HG02870 (cell line): Measurements from ENCODE around the gene EGFL8.
"Not testable (repeated sequence)": the region's sequence is repeated elsewhere in the genome, so short reads cannot be mapped to it uniquely, and the experiment has no call there.

ENCODE experiments used
- ATAC-seq: cut with Tn5 transposase; IDR thresholded peaks from one replicate; pipeline ENCODE4 v1.9.1; 2021; ENCODE audit warnings: mild to moderate bottlenecking, moderate library complexity; ENCODE audit not compliant: unreplicated experiment

EGFL8 gene

GRCh38 chr6:32182555-32182981 is 18.2 kb downstream of the EGFL8 start:
- ATAC-seq, result no peak

GRCh38 chr6:32183030-32183429 is 18.6 kb downstream of the EGFL8 start:
- no peak for ATAC-seq

- ATAC-seq, result no peak
Observed at GRCh38 chr6:32183483-32184083, 19.2 kb downstream of the EGFL8 start.

GRCh38 chr6:32184084-32184640 is 19.8 kb downstream of the EGFL8 start, which contains the start of gene AGER:
TSS of gene AGER (minus strand) at chr6:32184253. CDS start at chr6:32184222, 31 bp downstream.
- ATAC-seq, result no peak

GRCh38 chr6:32185681-32186131 is 21.3 kb downstream of the EGFL8 start:
- ATAC-seq, result not testable (repeated sequence)

- ATAC-seq, result not testable (repeated sequence)
Observed at GRCh38 chr6:32186151-32186840, 21.9 kb downstream of the EGFL8 start.

- no peak for ATAC-seq
Observed at GRCh38 chr6:32187009-32187709, 22.8 kb downstream of the EGFL8 start.

- ATAC-seq, result not testable (repeated sequence)
Observed at GRCh38 chr6:32187725-32188380, 23.5 kb downstream of the EGFL8 start.

GRCh38 chr6:32188381-32189068 is 24.1 kb downstream of the EGFL8 start:
- ATAC-seq, result no peak

GRCh38 chr6:32189069-32189741 is 24.8 kb downstream of the EGFL8 start:
- ATAC-seq, result no peak

- ATAC-seq, result no peak
Observed at GRCh38 chr6:32189742-32190053, 25.3 kb downstream of the EGFL8 start.

GRCh38 chr6:32190054-32190851 is 25.9 kb downstream of the EGFL8 start, which contains the start of gene PBX2:
TSS of gene PBX2 (minus strand) at chr6:32190202. CDS start at chr6:32189915, 287 bp downstream.
- ATAC-seq, result peak; percentile 64

GRCh38 chr6:32190911-32191677 is 26.7 kb downstream of the EGFL8 start:
- ATAC-seq, result no peak

GRCh38 chr6:32191696-32192607 is 27.6 kb downstream of the EGFL8 start:
- no peak for ATAC-seq

GRCh38 chr6:32192608-32193039 is 28.2 kb downstream of the EGFL8 start, which contains the start of gene GPSM3:
TSS of gene GPSM3 (minus strand) at chr6:32192643. CDS start at chr6:32192513, 130 bp downstream.
- no peak for ATAC-seq

GRCh38 chr6:32193096-32193495 is 28.7 kb downstream of the EGFL8 start:
- ATAC-seq, result not testable (repeated sequence)

- no peak for ATAC-seq
Observed at GRCh38 chr6:32194388-32194787, 30.0 kb downstream of the EGFL8 start.
